Lung (tissue), 12 donors: ENCODE data around the gene ABR. TPM values are rescaled to one million over a fixed set of nuclear protein-coding genes. Genes with fewer than 3 reads are reported as not detected.

Experiments
- ATAC-seq: fragments of 200-7000 bp; cut with Tn5 transposase; one replicate; pipeline ENCODE4 v1.9.1; 2020; ENCODE audit warnings: moderate number of reproducible peaks; ENCODE audit not compliant: insufficient read depth, low FRiP score
- DNase-seq, 3 donors: peaks; one replicate each; pipeline ENCODE4 v3.0.0-alpha.2; 2013 to 2017
- H3K27ac ChIP-seq, 2 donors: one replicate each; pipeline ENCODE4 v1.5.1; 2013; ENCODE audit warnings: mild to moderate bottlenecking in 2 of 2, moderate library complexity in 2 of 2, control low read depth in 1 of 2, inconsistent platforms in 1 of 2, low read depth in 1 of 2, low read length in 1 of 2
- H3K27me3 ChIP-seq, 3 donors: one replicate each; pipeline ENCODE4 v1.5.1; 2013; ENCODE audit warnings: low read length in 2 of 3; ENCODE audit not compliant: control insufficient read depth in 3 of 3, insufficient read depth in 3 of 3
- H3K36me3 ChIP-seq, 4 donors: one replicate each; pipeline ENCODE4 v1.5.1; 2013; ENCODE audit warnings: low read length in 4 of 4, mild to moderate bottlenecking in 1 of 4, moderate library complexity in 1 of 4; ENCODE audit not compliant: control insufficient read depth in 4 of 4, insufficient read depth in 4 of 4
- H3K4me1 ChIP-seq, 5 donors: one replicate each; pipeline ENCODE4 v1.5.1; 2013; ENCODE audit warnings: low read length in 5 of 5, mild to moderate bottlenecking in 2 of 5, moderate library complexity in 1 of 5; ENCODE audit not compliant: control insufficient read depth in 5 of 5, insufficient read depth in 5 of 5
- H3K4me3 ChIP-seq: one replicate; pipeline ENCODE4 v1.5.1; 2013; ENCODE audit warnings: mild to moderate bottlenecking, control low read depth, moderate library complexity
- H3K9ac ChIP-seq, 2 donors: one replicate each; pipeline ENCODE4 v1.5.1; 2013; ENCODE audit warnings: low read length in 2 of 2, control low read depth in 1 of 2; ENCODE audit not compliant: insufficient read depth in 1 of 2
- H3K9me3 ChIP-seq, 4 donors: one replicate each; pipeline ENCODE4 v1.5.1; 2013; ENCODE audit warnings: low read length in 3 of 4, mild to moderate bottlenecking in 1 of 4, moderate library complexity in 1 of 4; ENCODE audit not compliant: control insufficient read depth in 4 of 4, insufficient read depth in 3 of 4
- CTCF ChIP-seq: IDR thresholded peaks from 2 replicates; pipeline ENCODE4 v1.5.1; 2012; ENCODE audit warnings: mild to moderate bottlenecking; ENCODE audit errors: control extremely low read depth, extremely low read depth
- WGBS, 2 donors: extraction: QIAGEN DNeasy Blood & Tissue Kit; methylation state at CpG; one replicate each; pipeline ENCODE4 v1.1.7; 2013; 5-methylcytosine and 5-hydroxymethylcytosine counted together
- polyA plus RNA-seq, 2 donors: library from polyadenylated mRNA; stranded (reverse); fragments of 200-250 nt; gene quantifications; one replicate each; pipeline ENCODE4 v1.2.1, GENCODE V29; 2013
- total RNA-seq, 2 donors: library from RNA; depleted of rRNA in 1 of 2; stranded (reverse); fragments of >200 nt in 1 of 2; gene quantifications; one replicate each; pipeline ENCODE4 v1.2.1, GENCODE V29; 2014 to 2021
- donor health status: control.
- donor health status: control.
- donor health status: Bipolar disorder and iron deficiency.
- donor health status: healthy.
- donor health status: DM: yes; HTN: yes; CAD: no.

ABR gene
- total and polyA plus RNA-seq, 4 donors = 54.8 to 187 (median 70.2) TPM

- ATAC-seq = no peak
- Histone ChIP-seq H3K27ac (peak overlapping the region; percentile 67 to 85), H3K27me3 (no peaks in the 10 kb centered on the region), H3K4me1 (peaks cover 6 to 60% (median 34%) of the 10 kb centered on the region in 5 donors), H3K9ac (peak overlapping the region in 1 of 2 donors; percentile 56), H3K9me3 (no peaks in the 10 kb centered on the region), H3K36me3 (peaks cover 0 to 67% (median 29%) of the 10 kb centered on the region in 4 donors), H3K4me3 (no peak overlapping the region)
- peak; percentile 87 to 94 (median 92) for DNase-seq
- WGBS, 2 donors = 34 to 39% methylated on average over 23 of the region's 23 CpGs
- TF ChIP-seq CTCF = no peak
These were observed 174.3 kb downstream of the ABR start for GRCh38 chr17:1005361-1005946.

- Histone ChIP-seq H3K4me1 (peaks cover 6 to 66% (median 34%) of the 10 kb centered on the region in 5 donors), H3K27ac (peak overlapping the region in 1 of 2 donors; percentile 85), H3K27me3 (no peaks in the 10 kb centered on the region), H3K9me3 (no peaks in the 10 kb centered on the region), H3K9ac (no peak overlapping the region), H3K36me3 (peaks cover 0 to 61% (median 26%) of the 10 kb centered on the region in 4 donors), H3K4me3 (no peak overlapping the region)
- TF ChIP-seq CTCF = no peak
- no peak for ATAC-seq
- WGBS, 2 donors = 65 to 71% methylated on average over 13 of the region's 13 CpGs
- no peak for DNase-seq
These were observed 174.9 kb downstream of the ABR start for GRCh38 chr17:1004769-1005295.

GRCh38 chr17:1003972-1004768 is 175.6 kb downstream of the ABR start:
- 66 to 67% methylated on average over 30 of the region's 30 CpGs for WGBS, 2 donors
- no peaks in the 10 kb centered on the region for H3K27me3 ChIP-seq
- H3K27ac ChIP-seq = peak overlapping the region in 1 of 2 donors; percentile 85
- DNase-seq = no peak
- H3K4me1 ChIP-seq = peaks cover 6 to 73% (median 34%) of the 10 kb centered on the region in 5 donors
- no peak for TF ChIP-seq CTCF
- H3K9ac ChIP-seq = no peak overlapping the region
- H3K4me3 ChIP-seq = no peak overlapping the region
- no peaks in the 10 kb centered on the region for H3K9me3 ChIP-seq
- ATAC-seq = no peak
- peaks cover 0 to 58% (median 30%) of the 10 kb centered on the region in 4 donors for H3K36me3 ChIP-seq
